IMR-90 (cell line): ENCODE data around the gene FGF5. TPM values are rescaled to one million over a fixed set of nuclear protein-coding genes. Genes with fewer than 3 reads are reported as not detected.
A peak's percentile ranks its signal among the peaks of the same experiment; 100 is the strongest.

Experiments
- ATAC-seq: fragments of 200-7000 bp; cut with Tn5 transposase; 2 replicates; pipeline ENCODE4 v1.9.1; 2020; ENCODE audit warnings: low read depth, mild to moderate bottlenecking, moderate library complexity
- BruUV-seq: library from RNA; stranded (reverse); fragments of 400-500 nt; replicated peaks from 2 replicates; lab custom pipeline; 2021; lab: Mats Ljungman, UMichigan
- CTCF ChIA-PET: fragments of 300-600 bp; formaldehyde crosslinking; extraction: SDS; loops from one replicate; lab custom pipeline; 2021; ENCODE audit warnings: antibody characterized with exemption; lab: Yijun Ruan, JAX
- POLR2A ChIA-PET: fragments of 300-600 bp; sonication (Branson Sonifier 250); formaldehyde crosslinking; loops from one replicate; lab custom pipeline; 2022; ENCODE audit warnings: antibody characterized with exemption; ENCODE audit not compliant: unreplicated experiment; lab: Charles Lee
- DNase-seq: peaks from one replicate; pipeline ENCODE4 v3.0.0; 2013
- H2AFZ ChIP-seq: replicated peaks from 2 replicates; pipeline ENCODE3; 2013; ENCODE audit warnings: low read length, mild to moderate bottlenecking; ENCODE audit not compliant: poor library complexity
- H2AK5ac ChIP-seq: 2 replicates; pipeline ENCODE4 v1.6.1; 2013; ENCODE audit warnings: low read depth, low read length, inconsistent platforms
- H2AK9ac ChIP-seq: replicated peaks from 2 replicates; pipeline ENCODE3; 2013; ENCODE audit warnings: mild to moderate bottlenecking, low read depth, low read length, moderate library complexity; ENCODE audit not compliant: poor library complexity
- H2BK120ac ChIP-seq: 2 replicates; pipeline ENCODE4 v1.6.1; 2013; ENCODE audit warnings: low read depth, low read length, inconsistent platforms
- H2BK15ac ChIP-seq: 3 replicates; pipeline ENCODE4 v1.6.1; 2013; ENCODE audit warnings: low read depth, low read length, inconsistent platforms
- H2BK20ac ChIP-seq: 2 replicates; pipeline ENCODE4 v1.6.1; 2013; ENCODE audit warnings: low read depth, mild to moderate bottlenecking, inconsistent platforms, low read length, moderate library complexity
- H2BK5ac ChIP-seq: 2 replicates; pipeline ENCODE4 v1.6.1; 2013; ENCODE audit warnings: mild to moderate bottlenecking, low read depth, low read length, inconsistent platforms; ENCODE audit not compliant: poor library complexity, severe bottlenecking
- H3K14ac ChIP-seq: replicated peaks from 2 replicates; pipeline ENCODE4 v1.6.1; 2013; ENCODE audit warnings: low read depth, low read length, inconsistent platforms
- H3K18ac ChIP-seq: 2 replicates; pipeline ENCODE4 v1.6.1; 2013; ENCODE audit warnings: low read depth, low read length, control low read depth
- H3K23ac ChIP-seq: 2 replicates; pipeline ENCODE4 v1.6.1; 2013; ENCODE audit warnings: low read depth, low read length, inconsistent platforms
- H3K27ac ChIP-seq: 2 replicates; pipeline ENCODE4 v1.5.1; 2013; ENCODE audit warnings: mild to moderate bottlenecking, control low read depth, low read length; ENCODE audit not compliant: insufficient read depth
- H3K27me3 ChIP-seq: 2 replicates; pipeline ENCODE4 v1.6.1; 2013; ENCODE audit warnings: low read length; ENCODE audit not compliant: control insufficient read depth, insufficient read depth
- H3K36me3 ChIP-seq: 2 replicates; pipeline ENCODE4 v1.6.1; 2013; ENCODE audit warnings: low read length, mixed read lengths; ENCODE audit not compliant: control insufficient read depth, insufficient read depth
- H3K4ac ChIP-seq: 2 replicates; pipeline ENCODE4 v1.6.1; 2013; ENCODE audit warnings: low read depth, low read length, inconsistent platforms
- H3K4me1 ChIP-seq: 2 replicates; pipeline ENCODE4 v1.6.1; 2013; ENCODE audit warnings: low read length, mixed read lengths; ENCODE audit not compliant: control insufficient read depth, insufficient read depth
- H3K4me2 ChIP-seq: 2 replicates; pipeline ENCODE4 v1.6.1; 2013; ENCODE audit warnings: low read depth, mild to moderate bottlenecking, control low read depth, low read length, moderate library complexity
- H3K4me3 ChIP-seq: 2 replicates; pipeline ENCODE4 v1.5.1; 2013; ENCODE audit warnings: low read depth, mild to moderate bottlenecking, control low read depth, low read length, moderate library complexity; ENCODE audit not compliant: insufficient read depth
- H3K56ac ChIP-seq: 2 replicates; pipeline ENCODE4 v1.6.1; 2013; ENCODE audit warnings: low read length, inconsistent platforms; ENCODE audit not compliant: insufficient read depth; ENCODE audit errors: extremely low read depth
- H3K79me1 ChIP-seq, 2 experiments: 2 replicates each; pipeline ENCODE4 v1.6.1; 2013; ENCODE audit warnings: low read length in 2 of 2, inconsistent platforms in 1 of 2, low read depth in 1 of 2
- H3K9ac ChIP-seq: 2 replicates; pipeline ENCODE4 v1.6.1; 2013; ENCODE audit warnings: low read depth, low read length, control low read depth
- H3K9me1 ChIP-seq: 2 replicates; pipeline ENCODE4 v1.6.1; 2013; ENCODE audit warnings: low read length, inconsistent platforms; ENCODE audit not compliant: insufficient read depth
- H3K9me3 ChIP-seq: 2 replicates; pipeline ENCODE4 v1.6.1; 2013; ENCODE audit warnings: low read length; ENCODE audit not compliant: control insufficient read depth, insufficient read depth
- H4K20me1 ChIP-seq: 2 replicates; pipeline ENCODE4 v1.6.1; 2013; ENCODE audit warnings: low read length, inconsistent platforms; ENCODE audit not compliant: insufficient read depth
- H4K5ac ChIP-seq: 2 replicates; pipeline ENCODE4 v1.6.1; 2013; ENCODE audit warnings: mild to moderate bottlenecking, low read depth, low read length, control low read depth
- H4K8ac ChIP-seq, 2 experiments: 2 replicates each; pipeline ENCODE4 v1.6.1; 2013; ENCODE audit warnings: low read depth in 2 of 2, low read length in 2 of 2, control low read depth in 1 of 2, inconsistent platforms in 1 of 2
- H4K91ac ChIP-seq: 2 replicates; pipeline ENCODE4 v1.6.1; 2013; ENCODE audit warnings: low read depth, low read length, inconsistent platforms; ENCODE audit not compliant: insufficient read depth
- BHLHE40 ChIP-seq: fragments of 150-350 bp; IDR thresholded peaks from 2 replicates; pipeline ENCODE4 v1.6.1; 2016; ENCODE audit warnings: mild to moderate bottlenecking, low read depth, low read length
- CEBPB ChIP-seq: IDR thresholded peaks from 2 replicates; pipeline ENCODE4 v1.6.1; 2012; ENCODE audit warnings: low read depth, low read length, improper control_type of control experiment
- CHD1 ChIP-seq: IDR thresholded peaks from 2 replicates; pipeline ENCODE4 v1.6.1; 2012; ENCODE audit warnings: low read depth, low read length, improper control_type of control experiment
- CTCF ChIP-seq: conservative IDR thresholded peaks from 2 replicates; pipeline ENCODE4 v1.5.1; 2012; ENCODE audit warnings: mild to moderate bottlenecking, low read depth, low read length, improper control_type of control experiment
- FOS ChIP-seq: fragments of 150-350 bp; IDR thresholded peaks from 2 replicates; pipeline ENCODE4 v1.6.1; 2016; ENCODE audit warnings: low read depth, low read length
- MAZ ChIP-seq: IDR thresholded peaks from 2 replicates; pipeline ENCODE4 v1.6.1; 2012; ENCODE audit warnings: low read depth, mild to moderate bottlenecking, low read length, improper control_type of control experiment, moderate library complexity, borderline replicate concordance
- RAD21 ChIP-seq: IDR thresholded peaks from 2 replicates; pipeline ENCODE4 v1.6.1; 2012; ENCODE audit warnings: low read length, improper control_type of control experiment
- RFX5 ChIP-seq: IDR thresholded peaks from 2 replicates; pipeline ENCODE4 v1.8.0; 2012; ENCODE audit warnings: low read depth, mild to moderate bottlenecking, low read length, moderate library complexity
- SMC3 ChIP-seq: fragments of 150-350 bp; IDR thresholded peaks from 2 replicates; pipeline ENCODE4 v1.6.1; 2016; ENCODE audit warnings: low read depth, mild to moderate bottlenecking, antibody characterized with exemption, low read length, moderate library complexity
- USF2 ChIP-seq: fragments of 150-350 bp; IDR thresholded peaks from 2 replicates; pipeline ENCODE4 v1.6.1; 2017; ENCODE audit warnings: mild to moderate bottlenecking, antibody characterized with exemption, low read length, low read depth
- WGBS, 2 experiments: methylation state at CpG; one replicate each; pipeline versions ENCODE4 v1.1.5 to v1.1.7; 2013; ENCODE audit warnings: missing lambda C conversion rate in 2 of 2; ENCODE audit not compliant: insufficient read length in 1 of 2; ENCODE audit errors: extremely low coverage in 2 of 2; 5-methylcytosine and 5-hydroxymethylcytosine counted together
- dilution Hi-C: fragments of 300-500 bp; cut with HindIII; formaldehyde crosslinking; loops from one replicate; pipeline ENCODE4 v1.14.3; 2018; ENCODE audit warnings: low sequenced_read_pairs; ENCODE audit not compliant: unreplicated experiment
- in situ Hi-C: fragments of 300-500 bp; cut with MboI; formaldehyde crosslinking; loops from 3 replicates; pipeline ENCODE4 v1.14.3; 2019; ENCODE audit warnings: low sequenced_read_pairs, inconsistent platforms, mixed read lengths
- intact Hi-C: fragments of 100-400 bp; cut with micrococcal nuclease; formaldehyde crosslinking; loops from 2 replicates; pipeline ENCODE4 v1.10.0; 2022
- polyA plus RNA-seq, 3 experiments: library from polyadenylated mRNA; depleted of rRNA; stranded (reverse); fragments of >200 nt; gene quantifications; 2 replicates each; pipeline ENCODE4 v1.2.3, GENCODE V29; 2012; ENCODE audit warnings: low replicate concordance in 1 of 3
- total RNA-seq: library from RNA; depleted of rRNA; stranded (reverse); fragments of >200 nt; gene quantifications from 2 replicates; pipeline ENCODE4 v1.2.3, GENCODE V29; 2012

Gene FGF5
- total and polyA plus RNA-seq, 2 of the 4 experiments (the other 2 are of a cell fraction): 18.6 to 42.1 TPM

GRCh38 chr4:80336582-80336981 lies 70.1 kb downstream of the FGF5 start:
- no peaks in the 10 kb centered on the region for H3K36me3 ChIP-seq
- ChIA-PET POLR2A (no interaction called here), CTCF (interaction anchor here (0.7 to 3.2 kb wide), 2 partner anchors 66 to 116 kb away, joined by 3 to 13 read pairs; no protein-coding TSS in a partner anchor)
- no peak overlapping the region for H3K27ac ChIP-seq
- no peak for ATAC-seq
- H3K9me1 ChIP-seq: no peaks in the 10 kb centered on the region
- H2AFZ ChIP-seq: peak overlapping the region; percentile 10
- no peak overlapping the region for H2BK15ac ChIP-seq
- dilution Hi-C loops (no loop called here), intact Hi-C loops (loop anchor here (5.0 kb wide), 2 partner anchors 114 to 1384 kb away; no protein-coding TSS in a partner anchor), in situ Hi-C loops (loop anchor here (10.0 to 25.0 kb wide), 2 partner anchors 112 to 1399 kb away; partner anchors contain the start of gene PAQR3)
- H3K56ac ChIP-seq: no peak overlapping the region
- H2AK5ac ChIP-seq: peak overlapping the region; percentile 52; the same call in 1 of the 2 replicates
- H3K27me3 ChIP-seq: no peaks in the 10 kb centered on the region
- H4K20me1 ChIP-seq: no peaks in the 10 kb centered on the region
- H3K4me1 ChIP-seq: peaks cover 4% of the 10 kb centered on the region
- H4K5ac ChIP-seq: no peak overlapping the region
- H3K4me3 ChIP-seq: no peak overlapping the region
- H4K8ac ChIP-seq: no peak overlapping the region
- no peak overlapping the region for H3K9ac ChIP-seq
- WGBS, 2 experiments: no CpG with 5 or more reads among the region's 10 CpGs
- no peaks in the 10 kb centered on the region for H3K9me3 ChIP-seq
- no peak overlapping the region for H2BK20ac ChIP-seq
- TF ChIP-seq RAD21 (peak; percentile 45), CEBPB (no peak), BHLHE40 (no peak), MAZ (no peak), RFX5 (no peak), USF2 (no peak), FOS (no peak), CTCF (peak; percentile 32; the same call in 1 of the 2 replicates), SMC3 (0 out of 2 replicates have a peak, but pooled peaks have one; percentile 28), CHD1 (no peak)
- peak overlapping the region; percentile 72 for H3K4me2 ChIP-seq
- peak; percentile 32 for DNase-seq
- no peak overlapping the region for H3K4ac ChIP-seq
- H4K91ac ChIP-seq: no peak overlapping the region
- H2BK5ac ChIP-seq: no peak overlapping the region
- H3K18ac ChIP-seq: no peak overlapping the region
- no peak overlapping the region for H2BK120ac ChIP-seq
- peaks cover 0 to 12% of the 10 kb centered on the region in 2 experiments; a peak in 1 of 4 replicates for H3K79me1 ChIP-seq
- peak overlapping the region; percentile 1 for H2AK9ac ChIP-seq
- H3K14ac ChIP-seq: no peak overlapping the region
- BruUV-seq: no TSS peak
- 0 out of 2 replicates have a peak overlapping the region, but pooled peaks have one; percentile 29 for H3K23ac ChIP-seq
